CD4-positive, alpha-beta T cell (primary cell): ENCODE measurements around the gene ADO. TPM values are rescaled to one million over a fixed set of nuclear protein-coding genes. Genes with fewer than 3 reads are reported as not detected.
A peak's percentile ranks its signal among the peaks of the same experiment; 100 is the strongest.

ENCODE experiments used
- ATAC-seq: fragments of 200-7000 bp; cut with Tn5 transposase; one replicate; pipeline ENCODE4 v1.10.0; 2022; ENCODE audit warnings: mild to moderate bottlenecking; ENCODE audit not compliant: poor library complexity
- CTCF ChIA-PET: fragments of 350-600 bp; sonication (Branson Sonifier 250); formaldehyde crosslinking; loops from one replicate; lab custom pipeline; 2021; ENCODE audit warnings: antibody characterized with exemption, inconsistent platforms; lab: Charles Lee
- POLR2A ChIA-PET: fragments of 350-600 bp; sonication (Branson Sonifier 250); formaldehyde crosslinking; loops from one replicate; lab custom pipeline; 2021; ENCODE audit warnings: antibody characterized with exemption, inconsistent platforms; lab: Charles Lee
- DNase-seq, 14 experiments: peaks; one replicate each; pipeline ENCODE4 v3.0.0-alpha.2; 2013 to 2020; ENCODE audit warnings: mixed read lengths in 2 of 14
- H3K27ac ChIP-seq, 2 donors: one replicate each; pipeline versions ENCODE4 v1.5.1 to v1.7.0; 2013; ENCODE audit warnings: low read length in 2 of 2, low read depth in 1 of 2, mild to moderate bottlenecking in 1 of 2
- H3K27me3 ChIP-seq, 2 experiments: 1 replicate in 1 of 2; 2 replicates in 1 of 2; pipeline versions ENCODE4 v1.6.1 to v1.7.0; 2013; ENCODE audit warnings: low read length in 2 of 2, control low read depth in 1 of 2, mild to moderate bottlenecking in 1 of 2, moderate library complexity in 1 of 2; ENCODE audit not compliant: insufficient read depth in 2 of 2, control insufficient read depth in 1 of 2
- H3K36me3 ChIP-seq: one replicate; pipeline ENCODE4 v1.6.1; 2013; ENCODE audit warnings: low read length, control low read depth; ENCODE audit not compliant: insufficient read depth
- H3K4me1 ChIP-seq: one replicate; pipeline ENCODE4 v1.6.1; 2013; ENCODE audit warnings: low read length, control low read depth; ENCODE audit not compliant: insufficient read depth
- H3K4me3 ChIP-seq: one replicate; pipeline ENCODE4 v1.5.1; 2013; ENCODE audit warnings: mild to moderate bottlenecking, low read length, moderate library complexity
- H3K9me3 ChIP-seq, 2 experiments: 1 replicate in 1 of 2; 2 replicates in 1 of 2; pipeline versions ENCODE4 v1.6.1 to v1.7.0; 2013; ENCODE audit warnings: low read length in 2 of 2, mild to moderate bottlenecking in 2 of 2, control low read depth in 1 of 2, moderate library complexity in 1 of 2; ENCODE audit not compliant: control insufficient read depth in 1 of 2, insufficient read depth in 1 of 2
- H3K27ac Mint-ChIP-seq: one replicate; pipeline ENCODE4 v1.8.0; 2020; ENCODE audit warnings: mixed read lengths
- H3K27me3 Mint-ChIP-seq: one replicate; pipeline ENCODE4 v1.8.0; 2021; ENCODE audit warnings: mixed read lengths
- H3K36me3 Mint-ChIP-seq: one replicate; pipeline ENCODE4 v1.8.0; 2021; ENCODE audit warnings: low read depth, mixed read lengths
- H3K4me1 Mint-ChIP-seq: one replicate; pipeline ENCODE4 v1.8.0; 2021; ENCODE audit warnings: low read depth, mixed read lengths
- H3K4me3 Mint-ChIP-seq: one replicate; pipeline ENCODE4 v1.8.0; 2020; ENCODE audit warnings: mild to moderate bottlenecking, mixed read lengths
- H3K9me3 Mint-ChIP-seq: one replicate; pipeline ENCODE4 v1.8.0; 2020; ENCODE audit warnings: mixed read lengths
- intact Hi-C, 2 experiments: fragments of 100-400 bp; cut with DNase I in 1 of 2; cut with micrococcal nuclease in 1 of 2; formaldehyde crosslinking; loops; one replicate each; pipeline versions ENCODE4 v1.15.1 to v1.9.0; 2023 to 2025; cut with DNase I, micrococcal nuclease
- total RNA-seq, 174 experiments: library from RNA in 2 of 174; stranded (reverse) in 2 of 174; gene quantifications; one replicate each; pipeline ENCODE4 v1.2.3 and lab custom pipeline; 2021 to 2026
- TF ChIP-seq, protein P1 (sequence below): fragments of 200-600 bp; IDR thresholded peaks from one replicate; pipeline ENCODE4 v1.8.0; 2022; ENCODE audit warnings: antibody characterized with exemption, mild to moderate bottlenecking

Gene ADO
- total RNA-seq, 2 experiments from 2014 or later: 14.3 to 15.9 TPM

DNA sequence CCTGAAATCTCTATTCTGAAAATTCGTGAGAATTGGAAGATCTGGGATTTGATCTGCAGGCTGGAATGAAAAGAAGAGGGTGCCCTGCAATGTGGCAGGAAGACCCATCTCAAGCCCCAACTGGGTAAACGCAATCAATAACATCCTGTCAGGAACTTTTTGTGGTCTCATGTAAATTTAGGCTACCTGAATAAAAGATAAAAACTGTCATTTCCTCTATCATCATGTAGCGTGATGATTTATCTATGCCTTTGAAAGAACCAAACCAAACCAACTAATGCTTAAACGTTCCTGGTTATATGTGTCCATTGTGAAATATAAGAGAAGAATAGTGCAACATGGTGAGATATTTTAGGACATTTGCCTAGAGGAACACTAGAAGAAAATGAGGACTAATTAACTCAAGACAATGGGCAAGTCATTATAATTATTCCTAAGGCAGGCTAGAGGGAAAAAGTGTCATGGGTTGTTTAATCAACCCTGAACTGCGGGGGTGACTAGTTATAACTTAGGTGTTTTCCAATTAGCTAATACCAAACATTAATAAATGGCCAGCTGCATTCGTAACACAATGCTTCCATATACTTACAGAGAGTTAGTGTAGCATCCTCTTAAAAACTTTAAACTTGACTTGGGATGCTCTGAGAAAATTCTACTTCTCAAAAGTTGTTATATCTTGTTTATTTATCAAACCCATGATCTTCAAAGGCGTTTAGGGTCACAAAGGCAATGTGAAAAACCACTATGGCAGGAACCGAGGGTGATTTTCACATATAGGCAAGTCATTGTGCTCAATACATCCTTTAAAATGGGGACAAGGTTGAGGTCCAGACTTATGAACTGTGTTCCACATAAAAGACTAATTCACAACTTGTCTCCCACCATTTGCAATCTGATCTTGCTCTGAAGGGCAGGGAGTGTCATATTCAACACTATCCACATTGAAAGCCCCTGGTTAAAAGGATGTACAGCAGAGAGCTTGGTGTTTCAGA, 48.6 kb upstream of the ADO start:
- ATAC-seq (peak; percentile 80), DNase-seq (peak in 4 of 14 experiments; percentile 25 to 64 (median 45))
- TF ChIP-seq, protein P1, sequence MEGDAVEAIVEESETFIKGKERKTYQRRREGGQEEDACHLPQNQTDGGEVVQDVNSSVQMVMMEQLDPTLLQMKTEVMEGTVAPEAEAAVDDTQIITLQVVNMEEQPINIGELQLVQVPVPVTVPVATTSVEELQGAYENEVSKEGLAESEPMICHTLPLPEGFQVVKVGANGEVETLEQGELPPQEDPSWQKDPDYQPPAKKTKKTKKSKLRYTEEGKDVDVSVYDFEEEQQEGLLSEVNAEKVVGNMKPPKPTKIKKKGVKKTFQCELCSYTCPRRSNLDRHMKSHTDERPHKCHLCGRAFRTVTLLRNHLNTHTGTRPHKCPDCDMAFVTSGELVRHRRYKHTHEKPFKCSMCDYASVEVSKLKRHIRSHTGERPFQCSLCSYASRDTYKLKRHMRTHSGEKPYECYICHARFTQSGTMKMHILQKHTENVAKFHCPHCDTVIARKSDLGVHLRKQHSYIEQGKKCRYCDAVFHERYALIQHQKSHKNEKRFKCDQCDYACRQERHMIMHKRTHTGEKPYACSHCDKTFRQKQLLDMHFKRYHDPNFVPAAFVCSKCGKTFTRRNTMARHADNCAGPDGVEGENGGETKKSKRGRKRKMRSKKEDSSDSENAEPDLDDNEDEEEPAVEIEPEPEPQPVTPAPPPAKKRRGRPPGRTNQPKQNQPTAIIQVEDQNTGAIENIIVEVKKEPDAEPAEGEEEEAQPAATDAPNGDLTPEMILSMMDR: no peak
- CTCF ChIA-PET: no interaction called here
- intact Hi-C loops: loop anchor here in 1 of 2 experiments (1.0 kb wide), 1 partner anchor 23 kb away; no protein-coding TSS in a partner anchor
- POLR2A ChIA-PET: interaction anchor here (0.5 to 1.6 kb wide), 4 partner anchors 21 to 65 kb away, joined by 3 to 5 read pairs (median 3); no protein-coding TSS in a partner anchor
- Histone ChIP-seq H3K27ac (no peak overlapping the region), H3K36me3 (no peaks in the 10 kb centered on the region), H3K9me3 (no peaks in the 10 kb centered on the region), H3K4me3 (no peak overlapping the region), H3K27me3 (no peaks in the 10 kb centered on the region), H3K4me1 (peaks cover 18% of the 10 kb centered on the region)
- Mint-ChIP-seq H3K4me3 (peak overlapping the region; percentile 2), H3K4me1 (peaks cover 23% of the 10 kb centered on the region), H3K9me3 (no peaks in the 10 kb centered on the region), H3K36me3 (no peaks in the 10 kb centered on the region), H3K27ac (peak overlapping the region; percentile 11), H3K27me3 (no peaks in the 10 kb centered on the region)

DNA sequence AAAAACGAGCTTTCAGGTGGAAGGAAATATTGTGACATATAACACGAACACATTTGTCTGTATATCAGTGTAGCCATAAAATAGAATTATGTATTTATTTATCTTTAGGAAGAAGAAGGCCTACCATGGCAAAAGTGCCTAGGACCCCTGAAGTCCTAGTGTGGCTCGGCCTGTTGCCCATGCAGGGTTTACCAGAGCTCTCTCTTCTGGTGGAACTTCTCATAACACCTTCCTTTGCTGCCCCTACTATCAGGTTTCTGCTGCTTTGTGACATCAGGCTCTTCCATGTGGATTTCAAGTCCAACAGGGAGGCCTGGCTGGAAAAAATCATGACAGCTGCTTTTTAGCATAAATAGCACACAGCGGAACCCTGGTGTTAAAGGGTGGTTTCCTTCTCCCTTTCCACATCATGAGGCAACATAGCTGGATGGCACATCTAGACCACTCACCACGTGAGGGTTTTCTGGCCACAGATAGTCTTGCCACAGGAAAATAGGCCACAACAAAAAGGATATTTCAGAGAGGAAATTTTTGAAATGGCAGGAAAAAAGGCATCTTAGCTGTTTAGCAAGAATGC, 44.8 kb upstream of the ADO start:
- peaks cover 21% of the 10 kb centered on the region for H3K4me1 Mint-ChIP-seq

DNA sequence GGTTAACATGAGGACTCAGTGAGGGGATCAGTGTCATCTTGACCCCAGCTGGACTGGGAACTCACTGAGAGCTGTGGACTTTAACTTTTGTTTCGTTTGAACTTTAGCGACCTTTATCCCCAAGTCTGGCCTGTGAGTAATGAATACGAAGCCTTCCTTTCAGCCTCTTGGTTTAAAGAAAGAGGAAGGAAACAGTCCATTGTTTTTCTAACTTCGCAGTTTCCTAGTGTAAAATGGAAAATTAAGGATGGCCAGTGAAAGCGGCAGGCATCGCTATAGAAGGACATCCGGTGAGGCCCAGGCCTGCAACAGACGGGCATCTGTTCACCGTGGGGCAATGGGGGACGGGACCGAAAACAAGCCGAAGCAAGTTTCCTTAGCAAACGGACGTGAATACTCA, 44.1 kb upstream of the ADO start:
- Histone ChIP-seq H3K27me3 (no peaks in the 10 kb centered on the region), H3K4me1 (peaks cover 12% of the 10 kb centered on the region), H3K27ac (no peak overlapping the region), H3K4me3 (no peak overlapping the region), H3K36me3 (no peaks in the 10 kb centered on the region), H3K9me3 (no peaks in the 10 kb centered on the region)
- no peak overlapping the region for H3K4me3 Mint-ChIP-seq
- DNase-seq: peak in 1 of 14 experiments; percentile 14
- H3K27me3 Mint-ChIP-seq: no peaks in the 10 kb centered on the region
- no peak for ATAC-seq
- H3K9me3 Mint-ChIP-seq: no peaks in the 10 kb centered on the region
- POLR2A ChIA-PET: interaction anchor here (1.0 to 3.2 kb wide), 4 partner anchors 19 to 56 kb away, joined by 3 to 10 read pairs (median 4); partner anchors contain the start of gene EGR2
- no peaks in the 10 kb centered on the region for H3K36me3 Mint-ChIP-seq
- H3K27ac Mint-ChIP-seq: no peak overlapping the region
- H3K4me1 Mint-ChIP-seq: peaks cover 13% of the 10 kb centered on the region
- TF ChIP-seq, protein P1: no peak
- CTCF ChIA-PET: interaction anchor here (0.5 to 0.6 kb wide), 2 partner anchors 150 to 384 kb away, joined by 3 to 4 read pairs; no protein-coding TSS in a partner anchor
- intact Hi-C loops: no loop called here

More for the DNA sequence above, 44.8 kb upstream of the ADO start:
- Histone ChIP-seq H3K4me1 (peaks cover 18% of the 10 kb centered on the region), H3K4me3 (no peak overlapping the region), H3K9me3 (no peaks in the 10 kb centered on the region), H3K27me3 (no peaks in the 10 kb centered on the region), H3K36me3 (no peaks in the 10 kb centered on the region), H3K27ac (no peak overlapping the region)
- no peaks in the 10 kb centered on the region for H3K9me3 Mint-ChIP-seq
- H3K27ac Mint-ChIP-seq: no peak overlapping the region
- no peaks in the 10 kb centered on the region for H3K27me3 Mint-ChIP-seq
- TF ChIP-seq, protein P1: no peak
- DNase-seq: peak in 1 of 14 experiments; percentile 18
- intact Hi-C loops: no loop called here
- no peak for ATAC-seq
- H3K36me3 Mint-ChIP-seq: no peaks in the 10 kb centered on the region
- CTCF ChIA-PET: interaction anchor here (1.4 kb wide), 1 partner anchor 13 kb away, joined by 3 read pairs; no protein-coding TSS in a partner anchor
- no peak overlapping the region for H3K4me3 Mint-ChIP-seq
- POLR2A ChIA-PET: interaction anchor here (1.3 to 3.2 kb wide), 4 partner anchors 10 to 56 kb away, joined by 3 to 10 read pairs (median 4); partner anchors contain the start of gene EGR2
